Peyer's patch (tissue), 4 donors: ENCODE data around the gene PRELID2.
"Not testable (repeated sequence)": the region's sequence is repeated elsewhere in the genome, so short reads cannot be mapped to it uniquely, and the experiment has no call there.

ENCODE experiments used
- POLR2A ChIP-seq, 2 donors: fragments of 450-650 bp; IDR thresholded peaks; one replicate each; pipeline ENCODE4 v1.5.1; 2017; ENCODE audit warnings: antibody characterized with exemption in 2 of 2, mild to moderate bottlenecking in 2 of 2, moderate library complexity in 2 of 2
- TF ChIP-seq, protein P1 (sequence below), 6 experiments: fragments of 450-650 bp in 4 of 6; fragments of 200-600 bp in 2 of 6; sonication (generic) in 1 of 6; IDR thresholded peaks; one replicate each; pipeline ENCODE4 v1.5.1; 2017 to 2019; ENCODE audit warnings: antibody characterized with exemption in 6 of 6, mild to moderate bottlenecking in 3 of 6, moderate library complexity in 1 of 6

DNA sequence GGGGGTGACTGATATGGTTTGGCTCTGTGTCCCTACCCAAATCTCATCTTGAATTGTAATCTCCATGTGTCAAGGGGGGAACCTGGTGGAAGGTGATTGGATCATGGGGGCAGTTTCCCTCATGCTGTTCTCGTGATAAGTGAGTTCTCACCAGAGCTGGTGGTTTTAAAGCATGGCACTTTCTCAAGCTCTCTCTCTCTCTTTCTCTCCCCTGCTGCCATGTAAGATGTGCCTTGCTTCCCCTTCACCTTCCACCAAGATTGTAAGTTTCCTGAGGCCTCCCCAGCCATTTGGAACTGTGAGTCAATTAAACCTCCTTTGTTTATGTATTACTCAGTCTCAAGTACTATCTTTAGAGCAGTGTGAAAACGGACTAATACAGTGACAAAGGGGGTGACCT, 29.3 kb upstream of the PRELID2 start:
- TF ChIP-seq, protein P1, sequence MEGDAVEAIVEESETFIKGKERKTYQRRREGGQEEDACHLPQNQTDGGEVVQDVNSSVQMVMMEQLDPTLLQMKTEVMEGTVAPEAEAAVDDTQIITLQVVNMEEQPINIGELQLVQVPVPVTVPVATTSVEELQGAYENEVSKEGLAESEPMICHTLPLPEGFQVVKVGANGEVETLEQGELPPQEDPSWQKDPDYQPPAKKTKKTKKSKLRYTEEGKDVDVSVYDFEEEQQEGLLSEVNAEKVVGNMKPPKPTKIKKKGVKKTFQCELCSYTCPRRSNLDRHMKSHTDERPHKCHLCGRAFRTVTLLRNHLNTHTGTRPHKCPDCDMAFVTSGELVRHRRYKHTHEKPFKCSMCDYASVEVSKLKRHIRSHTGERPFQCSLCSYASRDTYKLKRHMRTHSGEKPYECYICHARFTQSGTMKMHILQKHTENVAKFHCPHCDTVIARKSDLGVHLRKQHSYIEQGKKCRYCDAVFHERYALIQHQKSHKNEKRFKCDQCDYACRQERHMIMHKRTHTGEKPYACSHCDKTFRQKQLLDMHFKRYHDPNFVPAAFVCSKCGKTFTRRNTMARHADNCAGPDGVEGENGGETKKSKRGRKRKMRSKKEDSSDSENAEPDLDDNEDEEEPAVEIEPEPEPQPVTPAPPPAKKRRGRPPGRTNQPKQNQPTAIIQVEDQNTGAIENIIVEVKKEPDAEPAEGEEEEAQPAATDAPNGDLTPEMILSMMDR (IDR thresholded peaks at IDR 0.05) = not testable (repeated sequence)
- TF ChIP-seq POLR2A (IDR thresholded peaks at IDR 0.05) = not testable (repeated sequence)
